ENCODE measurements around the gene COG8. TPM values are rescaled to one million over a fixed set of nuclear protein-coding genes. Genes with fewer than 3 reads are reported as not detected.

COG8 gene
- total and polyA plus RNA-seq, 10 of the 15 experiments (the other 5 are each of a cell fraction or from before 2014, with no cell fraction given) = 2.8 to 39.6 (median 23.8) TPM

DNA sequence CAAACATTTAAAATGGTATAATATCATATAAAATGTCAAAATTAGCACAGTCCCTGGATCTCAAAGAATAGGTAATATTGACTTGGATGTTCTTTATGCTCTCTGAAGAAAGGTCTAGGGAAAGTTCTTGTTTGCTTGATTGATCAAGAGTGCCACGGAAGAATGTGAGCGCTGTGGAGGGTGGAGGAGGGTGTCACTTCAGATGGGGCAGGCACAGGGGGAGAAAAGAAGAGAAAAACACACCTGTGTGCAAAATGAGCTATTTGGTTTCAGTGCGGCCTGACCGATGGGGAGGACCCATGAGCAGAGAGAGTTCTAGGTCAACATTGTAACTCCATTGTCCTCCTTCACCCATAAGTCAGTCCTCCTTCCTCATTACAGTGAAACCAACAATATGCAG is 37.1 kb downstream of the COG8 start:
- H3K9ac ChIP-seq (ENCODE audit: control insufficient read depth, insufficient read depth, low read length) = no peak overlapping the region
- no peaks in the 10 kb centered on the region for H3K27me3 ChIP-seq (replicated peaks in 1 of 2; ENCODE audit: control insufficient read depth in 2 of 2, insufficient read depth in 2 of 2, low read length in 1 of 2)
- 100% methylated on average over 4 of the region's 4 CpGs for WGBS (ENCODE audit: insufficient coverage, insufficient replicate concordance, low lambda C conversion rate, missing lambda C conversion rate)
- peaks cover 0 to 10% of the 10 kb centered on the region in 2 experiments; a peak in 3 of 4 replicates for H3K36me3 ChIP-seq (ENCODE audit: control insufficient read depth in 2 of 2, insufficient read depth in 2 of 2, low read length in 1 of 2)
- H3K9me3 ChIP-seq (replicated peaks; ENCODE audit: control insufficient read depth, insufficient read depth, low read length) = no peaks in the 10 kb centered on the region
- no peak overlapping the region for H3K4me3 ChIP-seq
- no peak overlapping the region for H2AFZ ChIP-seq (ENCODE audit: control insufficient read depth, low read depth, low read length)
- H3K27ac ChIP-seq (ENCODE audit: control insufficient read depth, insufficient read depth) = no peak overlapping the region
- H3K4me2 ChIP-seq (ENCODE audit: control insufficient read depth, insufficient read depth) = no peak overlapping the region
- no peak for TF ChIP-seq KLF5 (IDR thresholded peaks at IDR 0.05; ENCODE audit: partially characterized antibody)
- no peak for TF ChIP-seq IRF5 (IDR thresholded peaks at IDR 0.05; ENCODE audit: borderline replicate concordance)
- no peaks in the 10 kb centered on the region for H3K4me1 ChIP-seq (ENCODE audit: control insufficient read depth, insufficient read depth, low read length)
- FAIRE-seq (no peak), ATAC-seq (no peak), DNase-seq (ENCODE audit: low read depth, low spot score) (no peak)
- CTCF ChIA-PET = interaction anchor here (1.2 to 1.5 kb wide), 2 partner anchors 17 to 781 kb away, joined by 5 read pairs; no protein-coding TSS in a partner anchor
- SMC1A ChIA-PET (ENCODE audit: uncharacterized antibody, unreplicated experiment) = interaction anchor here (0.6 to 1.2 kb wide), 2 partner anchors 14 to 630 kb away, joined by 3 to 4 read pairs; no protein-coding TSS in a partner anchor
- in situ Hi-C loops (cut with MboI) = no loop called here
- RAD21 ChIA-PET (ENCODE audit: unreplicated experiment) = no interaction called here
- H3K79me2 ChIP-seq (ENCODE audit: control insufficient read depth, insufficient read depth, low read length) = no peaks in the 10 kb centered on the region
- no TSS peak for BruUV-seq (replicated peaks)
- H4K20me1 ChIP-seq (ENCODE audit: control insufficient read depth, insufficient read depth) = no peaks in the 10 kb centered on the region
- intact Hi-C loops (cut with micrococcal nuclease; ENCODE audit: unreplicated experiment) = no loop called here
- POLR2A ChIA-PET = no interaction called here

- ChIA-PET SMC1A (ENCODE audit: uncharacterized antibody, unreplicated experiment) (interaction anchor here (1.2 kb wide), 1 partner anchor 14 kb away, joined by 4 read pairs; no protein-coding TSS in a partner anchor), CTCF (interaction anchor here (1.3 to 1.5 kb wide), 2 partner anchors 14 to 16 kb away, joined by 5 read pairs; no protein-coding TSS in a partner anchor), POLR2A (no interaction called here), RAD21 (ENCODE audit: unreplicated experiment) (no interaction called here)
- WGBS (ENCODE audit: insufficient coverage, insufficient replicate concordance, low lambda C conversion rate, missing lambda C conversion rate) = 98% methylated on average over 4 of the region's 4 CpGs
- no peak overlapping the region for H3K9ac ChIP-seq (ENCODE audit: control insufficient read depth, insufficient read depth, low read length)
- H2AFZ ChIP-seq (ENCODE audit: control insufficient read depth, low read depth, low read length) = no peak overlapping the region
- H3K36me3 ChIP-seq (ENCODE audit: control insufficient read depth in 2 of 2, insufficient read depth in 2 of 2, low read length in 1 of 2) = peaks cover 0 to 10% of the 10 kb centered on the region in 2 experiments; a peak in 3 of 4 replicates
- in situ Hi-C loops (cut with MboI) = no loop called here
- no peaks in the 10 kb centered on the region for H3K27me3 ChIP-seq (replicated peaks in 1 of 2; ENCODE audit: control insufficient read depth in 2 of 2, insufficient read depth in 2 of 2, low read length in 1 of 2)
- no peaks in the 10 kb centered on the region for H3K79me2 ChIP-seq (ENCODE audit: control insufficient read depth, insufficient read depth, low read length)
- H3K4me2 ChIP-seq (ENCODE audit: control insufficient read depth, insufficient read depth) = no peak overlapping the region
- no peaks in the 10 kb centered on the region for H3K9me3 ChIP-seq (replicated peaks; ENCODE audit: control insufficient read depth, insufficient read depth, low read length)
- intact Hi-C loops (cut with micrococcal nuclease; ENCODE audit: unreplicated experiment) = no loop called here
- DNase-seq (ENCODE audit: low read depth, low spot score) (no peak), FAIRE-seq (no peak), ATAC-seq (no peak)
- no peak overlapping the region for H3K27ac ChIP-seq (ENCODE audit: control insufficient read depth, insufficient read depth)
- no peaks in the 10 kb centered on the region for H4K20me1 ChIP-seq (ENCODE audit: control insufficient read depth, insufficient read depth)
- no TSS peak for BruUV-seq (replicated peaks)
- H3K4me1 ChIP-seq (ENCODE audit: control insufficient read depth, insufficient read depth, low read length) = no peaks in the 10 kb centered on the region
- no peak overlapping the region for H3K4me3 ChIP-seq
- TF ChIP-seq EP300 (IDR thresholded peaks at IDR 0.05; ENCODE audit: borderline replicate concordance in 1 of 2, control insufficient read depth in 1 of 2, low read depth in 2 of 2, low read length in 2 of 2) (no peak), YBX1 (IDR thresholded peaks at IDR 0.05) (no peak), IRF5 (IDR thresholded peaks at IDR 0.05; ENCODE audit: borderline replicate concordance) (no peak), WRNIP1 (IDR thresholded peaks at IDR 0.05; ENCODE audit: borderline replicate concordance, low read depth, low read length) (no peak)
- TF ChIP-seq, protein P1, sequence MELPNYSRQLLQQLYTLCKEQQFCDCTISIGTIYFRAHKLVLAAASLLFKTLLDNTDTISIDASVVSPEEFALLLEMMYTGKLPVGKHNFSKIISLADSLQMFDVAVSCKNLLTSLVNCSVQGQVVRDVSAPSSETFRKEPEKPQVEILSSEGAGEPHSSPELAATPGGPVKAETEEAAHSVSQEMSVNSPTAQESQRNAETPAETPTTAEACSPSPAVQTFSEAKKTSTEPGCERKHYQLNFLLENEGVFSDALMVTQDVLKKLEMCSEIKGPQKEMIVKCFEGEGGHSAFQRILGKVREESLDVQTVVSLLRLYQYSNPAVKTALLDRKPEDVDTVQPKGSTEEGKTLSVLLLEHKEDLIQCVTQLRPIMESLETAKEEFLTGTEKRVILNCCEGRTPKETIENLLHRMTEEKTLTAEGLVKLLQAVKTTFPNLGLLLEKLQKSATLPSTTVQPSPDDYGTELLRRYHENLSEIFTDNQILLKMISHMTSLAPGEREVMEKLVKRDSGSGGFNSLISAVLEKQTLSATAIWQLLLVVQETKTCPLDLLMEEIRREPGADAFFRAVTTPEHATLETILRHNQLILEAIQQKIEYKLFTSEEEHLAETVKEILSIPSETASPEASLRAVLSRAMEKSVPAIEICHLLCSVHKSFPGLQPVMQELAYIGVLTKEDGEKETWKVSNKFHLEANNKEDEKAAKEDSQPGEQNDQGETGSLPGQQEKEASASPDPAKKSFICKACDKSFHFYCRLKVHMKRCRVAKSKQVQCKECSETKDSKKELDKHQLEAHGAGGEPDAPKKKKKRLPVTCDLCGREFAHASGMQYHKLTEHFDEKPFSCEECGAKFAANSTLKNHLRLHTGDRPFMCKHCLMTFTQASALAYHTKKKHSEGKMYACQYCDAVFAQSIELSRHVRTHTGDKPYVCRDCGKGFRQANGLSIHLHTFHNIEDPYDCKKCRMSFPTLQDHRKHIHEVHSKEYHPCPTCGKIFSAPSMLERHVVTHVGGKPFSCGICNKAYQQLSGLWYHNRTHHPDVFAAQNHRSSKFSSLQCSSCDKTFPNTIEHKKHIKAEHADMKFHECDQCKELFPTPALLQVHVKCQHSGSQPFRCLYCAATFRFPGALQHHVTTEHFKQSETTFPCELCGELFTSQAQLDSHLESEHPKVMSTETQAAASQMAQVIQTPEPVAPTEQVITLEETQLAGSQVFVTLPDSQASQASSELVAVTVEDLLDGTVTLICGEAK (IDR thresholded peaks at IDR 0.05; ENCODE audit: borderline replicate concordance) = no peak
- TF ChIP-seq, protein P2, sequence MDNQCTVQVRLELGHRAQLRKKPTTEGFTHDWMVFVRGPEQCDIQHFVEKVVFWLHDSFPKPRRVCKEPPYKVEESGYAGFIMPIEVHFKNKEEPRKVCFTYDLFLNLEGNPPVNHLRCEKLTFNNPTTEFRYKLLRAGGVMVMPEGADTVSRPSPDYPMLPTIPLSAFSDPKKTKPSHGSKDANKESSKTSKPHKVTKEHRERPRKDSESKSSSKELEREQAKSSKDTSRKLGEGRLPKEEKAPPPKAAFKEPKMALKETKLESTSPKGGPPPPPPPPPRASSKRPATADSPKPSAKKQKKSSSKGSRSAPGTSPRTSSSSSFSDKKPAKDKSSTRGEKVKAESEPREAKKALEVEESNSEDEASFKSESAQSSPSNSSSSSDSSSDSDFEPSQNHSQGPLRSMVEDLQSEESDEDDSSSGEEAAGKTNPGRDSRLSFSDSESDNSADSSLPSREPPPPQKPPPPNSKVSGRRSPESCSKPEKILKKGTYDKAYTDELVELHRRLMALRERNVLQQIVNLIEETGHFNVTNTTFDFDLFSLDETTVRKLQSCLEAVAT (IDR thresholded peaks at IDR 0.05) = no peak
Observed at GRCh38 chr16:69301861-69302260, 37.5 kb downstream of the COG8 start.
